Stimulated activated CD8-positive, alpha-beta memory T cell treated with anti-CD3 and anti-CD28 coated beads, Interleukin-7, amount 100 ng/mL, for 48 hours (primary cell): Measurements from ENCODE around the gene NUTM1.

Experiments
- DNase-seq, 2 donors: peaks; one replicate each; pipeline ENCODE4 v3.0.0-alpha.2; 2020; ENCODE audit warnings: low read depth in 1 of 2; ENCODE audit errors: extremely low read depth in 1 of 2

The NUTM1 gene, protein sequence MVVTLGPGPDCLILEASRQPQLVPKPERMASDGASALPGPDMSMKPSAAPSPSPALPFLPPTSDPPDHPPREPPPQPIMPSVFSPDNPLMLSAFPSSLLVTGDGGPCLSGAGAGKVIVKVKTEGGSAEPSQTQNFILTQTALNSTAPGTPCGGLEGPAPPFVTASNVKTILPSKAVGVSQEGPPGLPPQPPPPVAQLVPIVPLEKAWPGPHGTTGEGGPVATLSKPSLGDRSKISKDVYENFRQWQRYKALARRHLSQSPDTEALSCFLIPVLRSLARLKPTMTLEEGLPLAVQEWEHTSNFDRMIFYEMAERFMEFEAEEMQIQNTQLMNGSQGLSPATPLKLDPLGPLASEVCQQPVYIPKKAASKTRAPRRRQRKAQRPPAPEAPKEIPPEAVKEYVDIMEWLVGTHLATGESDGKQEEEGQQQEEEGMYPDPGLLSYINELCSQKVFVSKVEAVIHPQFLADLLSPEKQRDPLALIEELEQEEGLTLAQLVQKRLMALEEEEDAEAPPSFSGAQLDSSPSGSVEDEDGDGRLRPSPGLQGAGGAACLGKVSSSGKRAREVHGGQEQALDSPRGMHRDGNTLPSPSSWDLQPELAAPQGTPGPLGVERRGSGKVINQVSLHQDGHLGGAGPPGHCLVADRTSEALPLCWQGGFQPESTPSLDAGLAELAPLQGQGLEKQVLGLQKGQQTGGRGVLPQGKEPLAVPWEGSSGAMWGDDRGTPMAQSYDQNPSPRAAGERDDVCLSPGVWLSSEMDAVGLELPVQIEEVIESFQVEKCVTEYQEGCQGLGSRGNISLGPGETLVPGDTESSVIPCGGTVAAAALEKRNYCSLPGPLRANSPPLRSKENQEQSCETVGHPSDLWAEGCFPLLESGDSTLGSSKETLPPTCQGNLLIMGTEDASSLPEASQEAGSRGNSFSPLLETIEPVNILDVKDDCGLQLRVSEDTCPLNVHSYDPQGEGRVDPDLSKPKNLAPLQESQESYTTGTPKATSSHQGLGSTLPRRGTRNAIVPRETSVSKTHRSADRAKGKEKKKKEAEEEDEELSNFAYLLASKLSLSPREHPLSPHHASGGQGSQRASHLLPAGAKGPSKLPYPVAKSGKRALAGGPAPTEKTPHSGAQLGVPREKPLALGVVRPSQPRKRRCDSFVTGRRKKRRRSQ

GRCh38 chr15:34342737-34343575 is at the start of gene NUTM1, which contains the start of gene NOP10:
Gene NUTM1 (plus strand): TSS chr15:34343315. CDS start chr15:34343697, 382 bp downstream.
Gene NOP10 (minus strand): TSS chr15:34343136. CDS start chr15:34343073, 63 bp downstream.
- DNase-seq = peak; percentile 89 to 91

- no peak for DNase-seq
Measured at GRCh38 chr15:34297059-34297458, 46.1 kb upstream of the NUTM1 start.

DNA sequence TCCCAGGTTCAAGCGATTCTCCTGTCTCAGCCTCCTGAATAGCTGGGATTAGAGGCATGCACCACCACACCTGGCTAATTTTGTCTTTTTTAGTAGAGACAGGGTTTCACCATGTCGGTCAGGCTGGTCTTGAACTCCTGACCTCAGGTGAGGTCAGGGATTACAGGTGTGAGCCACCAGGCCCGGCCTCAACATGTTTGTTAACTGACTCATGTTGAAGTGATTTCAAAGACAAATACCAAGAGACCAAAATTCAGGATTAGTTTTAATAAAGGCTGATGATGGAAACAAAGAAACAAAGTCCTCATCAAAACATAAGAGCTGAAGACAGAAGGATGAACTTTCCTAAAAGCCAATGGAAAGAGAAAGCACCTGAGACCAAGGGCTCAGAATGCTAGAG is 42.1 kb upstream of the NUTM1 start:
- DNase-seq = no peak

- DNase-seq = no peak
Measured at GRCh38 chr15:34304613-34305012, 38.5 kb upstream of the NUTM1 start.

DNA sequence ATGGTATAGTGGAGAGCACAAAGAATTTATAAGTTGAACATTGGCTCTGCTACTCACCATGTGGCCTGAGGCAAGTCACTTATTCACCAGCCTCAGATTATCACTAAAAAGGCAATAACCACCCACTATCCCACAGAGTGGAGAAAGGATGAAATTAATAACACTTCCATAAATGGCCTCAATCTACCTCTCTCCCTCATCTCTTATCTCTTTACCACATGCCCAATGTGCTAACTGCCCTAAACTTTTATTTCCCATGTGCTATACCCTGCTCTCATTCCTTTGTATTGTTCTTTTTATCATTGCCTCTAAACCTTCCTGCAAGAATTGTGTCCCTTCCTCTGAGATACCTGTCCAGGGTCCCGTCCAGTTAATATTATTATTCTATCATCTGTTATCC is 31.6 kb upstream of the NUTM1 start:
- no peak for DNase-seq

- no peak for DNase-seq
Measured at GRCh38 chr15:34314491-34315490, 28.3 kb upstream of the NUTM1 start.

DNA sequence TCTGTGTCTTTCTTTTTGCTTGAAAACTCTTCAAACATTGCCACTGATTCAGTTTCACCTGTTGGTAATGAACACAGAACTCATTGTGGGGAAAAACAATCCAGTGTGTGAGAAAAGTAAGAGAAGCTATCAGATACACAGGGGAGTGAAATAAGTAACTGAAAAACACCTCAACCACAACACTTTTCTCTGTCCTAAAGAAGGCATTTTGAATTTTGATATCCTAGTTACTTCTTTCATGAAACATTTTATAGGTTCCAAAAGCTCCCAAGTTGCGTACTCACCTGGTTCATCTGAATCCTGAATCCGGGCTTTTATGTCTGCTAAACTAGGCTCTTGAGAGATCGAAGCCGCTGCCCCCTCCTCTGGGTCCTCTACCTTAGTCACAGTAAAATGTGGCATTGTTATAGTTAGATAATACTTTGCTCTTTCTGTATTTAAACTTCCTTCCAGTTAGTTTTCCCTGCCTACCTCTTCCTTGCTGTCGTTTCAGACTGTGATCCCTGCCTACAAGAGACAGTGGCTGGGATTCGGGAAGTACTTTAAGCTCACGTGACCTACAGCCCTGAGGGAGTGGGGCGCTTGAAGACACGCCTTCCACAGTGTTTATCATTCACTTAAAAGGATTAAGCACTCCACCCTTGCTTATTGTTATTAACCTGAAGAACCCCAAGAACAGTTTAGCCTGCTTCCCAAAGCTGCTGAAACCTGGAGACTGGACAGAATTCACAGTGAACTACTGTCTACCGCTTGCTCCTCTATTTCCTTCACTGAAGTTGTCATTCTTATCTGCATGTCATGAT is 24.6 kb upstream of the NUTM1 start:
- DNase-seq = no peak

DNA sequence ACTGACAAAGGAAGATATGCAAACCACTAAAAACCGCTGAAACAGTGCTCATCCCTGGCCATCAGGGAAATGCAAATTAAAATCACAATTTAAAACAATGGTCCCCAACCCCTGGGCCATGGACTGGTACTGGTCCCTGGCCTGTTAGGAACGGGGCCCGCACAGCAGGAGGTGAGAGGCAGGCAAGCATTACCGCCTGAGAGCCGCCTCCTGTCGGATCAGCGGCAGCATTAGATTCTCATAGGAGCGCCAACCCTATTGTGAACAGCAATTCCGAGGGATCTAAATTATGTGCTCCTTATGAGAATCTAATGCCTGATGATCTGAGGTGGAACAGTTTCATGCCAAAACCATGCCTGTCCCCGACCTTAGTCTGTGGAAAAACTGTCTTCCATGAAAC is 19.9 kb upstream of the NUTM1 start:
- no peak for DNase-seq

GRCh38 chr15:34324933-34325332 is 18.2 kb upstream of the NUTM1 start:
- no peak for DNase-seq

GRCh38 chr15:34325368-34325767 is 17.7 kb upstream of the NUTM1 start:
- no peak for DNase-seq

- no peak for DNase-seq
Measured at GRCh38 chr15:34327906-34328305, 15.2 kb upstream of the NUTM1 start.

DNA sequence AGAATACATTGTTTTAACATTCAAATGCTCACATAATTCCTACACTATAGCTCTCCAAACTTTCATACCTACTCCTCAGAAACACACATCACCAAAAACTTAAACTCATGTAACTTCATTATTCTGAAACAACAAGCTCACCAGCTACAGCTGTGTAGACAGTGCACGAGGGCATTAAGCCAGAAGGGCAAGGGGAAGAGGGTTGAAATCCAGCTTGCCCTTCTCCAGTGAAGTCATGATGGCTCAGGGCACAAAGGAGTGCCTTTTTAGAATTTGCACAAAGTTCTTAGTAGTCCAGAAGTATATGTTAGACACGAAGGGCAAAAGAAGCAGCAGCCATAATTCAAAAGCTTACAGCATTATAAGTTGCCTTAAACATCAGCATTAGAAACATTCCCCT is 14.1 kb upstream of the NUTM1 start:
- no peak for DNase-seq

DNA sequence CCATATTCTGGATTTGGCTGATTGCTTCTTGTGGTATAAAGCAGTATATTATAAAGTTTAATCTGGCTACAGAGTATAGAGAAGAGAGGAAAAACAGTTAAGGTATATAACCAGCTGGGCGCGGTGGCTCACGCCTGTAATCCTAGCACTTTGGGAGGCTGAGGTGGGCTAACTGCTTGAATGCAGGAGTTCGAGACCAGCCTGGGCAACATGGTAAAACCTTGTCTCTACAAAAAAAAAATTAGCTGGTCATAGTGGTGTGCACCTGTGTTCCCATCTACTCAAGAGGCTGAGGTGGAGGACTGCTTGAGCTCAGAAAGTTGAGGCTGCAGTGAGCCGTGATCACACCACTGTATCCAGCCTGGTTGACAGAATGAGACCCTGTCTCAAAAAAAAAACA is 12.8 kb upstream of the NUTM1 start:
- DNase-seq = no peak

- DNase-seq = no peak
Measured at GRCh38 chr15:34331809-34332208, 11.3 kb upstream of the NUTM1 start.

GRCh38 chr15:34332553-34333120 is 10.5 kb upstream of the NUTM1 start:
- no peak for DNase-seq

- no peak for DNase-seq
Measured at GRCh38 chr15:34334672-34335071, 8.4 kb upstream of the NUTM1 start.

GRCh38 chr15:34335176-34336032 is 7.7 kb upstream of the NUTM1 start:
- DNase-seq = no peak
